Calu3 (cell line): Measurements from ENCODE around the gene RASL11B. TPM values are rescaled to one million over a fixed set of nuclear protein-coding genes. Genes with fewer than 3 reads are reported as not detected.

Experiments
- BruUV-seq: library from RNA; stranded (reverse); fragments of 400-500 nt; replicated peaks from 2 replicates; lab custom pipeline; 2021; lab: Mats Ljungman, UMichigan
- CTCF ChIA-PET: fragments of 300-600 bp; sonication (Branson Sonifier 250); formaldehyde crosslinking; loops from one replicate; lab custom pipeline; 2022; ENCODE audit warnings: antibody characterized with exemption; lab: Charles Lee
- DNase-seq: peaks from one replicate; pipeline ENCODE4 v3.0.0; 2022
- H3K27ac Mint-ChIP-seq: one replicate; pipeline ENCODE4 v1.8.0; 2022; ENCODE audit warnings: mixed read lengths; ENCODE audit not compliant: unreplicated experiment
- H3K27me3 Mint-ChIP-seq: one replicate; pipeline ENCODE4 v1.8.0; 2022; ENCODE audit warnings: mixed read lengths; ENCODE audit not compliant: unreplicated experiment
- H3K36me3 Mint-ChIP-seq: one replicate; pipeline ENCODE4 v1.8.0; 2022; ENCODE audit warnings: mild to moderate bottlenecking, moderate library complexity, mixed read lengths; ENCODE audit not compliant: insufficient read depth, unreplicated experiment
- H3K4me1 Mint-ChIP-seq: one replicate; pipeline ENCODE4 v1.8.0; 2022; ENCODE audit warnings: mild to moderate bottlenecking, low read depth, mixed read lengths; ENCODE audit not compliant: unreplicated experiment
- H3K4me3 Mint-ChIP-seq: one replicate; pipeline ENCODE4 v1.8.0; 2022; ENCODE audit warnings: mild to moderate bottlenecking, low read depth, moderate library complexity, mixed read lengths; ENCODE audit not compliant: unreplicated experiment
- H3K9me3 Mint-ChIP-seq: one replicate; pipeline ENCODE4 v1.8.0; 2022; ENCODE audit warnings: low read depth, mixed read lengths; ENCODE audit not compliant: unreplicated experiment
- CTCF ChIP-seq: fragments of 200-600 bp; IDR thresholded peaks from one replicate; pipeline ENCODE4 v1.8.0; 2022; ENCODE audit warnings: antibody characterized with exemption; ENCODE audit not compliant: unreplicated experiment
- intact Hi-C: fragments of 100-400 bp; cut with micrococcal nuclease; formaldehyde crosslinking; loops from one replicate; pipeline ENCODE4 v1.10.0; 2022; ENCODE audit not compliant: unreplicated experiment
- total RNA-seq: library from RNA; stranded (reverse); gene quantifications from 2 replicates; pipeline ENCODE4 v1.2.3, GENCODE V29; 2022

Gene RASL11B
- total RNA-seq, 1 experiment from 2014 or later: 0.64 TPM

GRCh38 chr4:52844596-52844995 is 17.5 kb upstream of the RASL11B start:
- TF ChIP-seq CTCF: no peak
- H3K36me3 Mint-ChIP-seq: no peaks in the 10 kb centered on the region
- BruUV-seq: no TSS peak

GRCh38 chr4:52846502-52846901 is 15.6 kb upstream of the RASL11B start:
- DNase-seq: no peak
- no TSS peak for BruUV-seq
- H3K27ac Mint-ChIP-seq: no peak overlapping the region
- no peaks in the 10 kb centered on the region for H3K36me3 Mint-ChIP-seq
- H3K4me3 Mint-ChIP-seq: no peak overlapping the region
- CTCF ChIA-PET: no interaction called here
- no peaks in the 10 kb centered on the region for H3K9me3 Mint-ChIP-seq
- H3K4me1 Mint-ChIP-seq: peaks cover 32% of the 10 kb centered on the region
- no peaks in the 10 kb centered on the region for H3K27me3 Mint-ChIP-seq
- intact Hi-C loops: loop anchor here (10.0 kb wide), 1 partner anchor 68 kb away; no protein-coding TSS in a partner anchor
- TF ChIP-seq CTCF: no peak

More at GRCh38 chr4:52844596-52844995, 17.5 kb upstream of the RASL11B start:
- H3K4me3 Mint-ChIP-seq: no peak overlapping the region
- DNase-seq: no peak
- peaks cover 20% of the 10 kb centered on the region for H3K4me1 Mint-ChIP-seq
- no peaks in the 10 kb centered on the region for H3K27me3 Mint-ChIP-seq
- H3K27ac Mint-ChIP-seq: no peak overlapping the region
- intact Hi-C loops: loop anchor here (10.0 kb wide), 1 partner anchor 70 kb away; no protein-coding TSS in a partner anchor
- H3K9me3 Mint-ChIP-seq: no peaks in the 10 kb centered on the region
- CTCF ChIA-PET: no interaction called here

DNA sequence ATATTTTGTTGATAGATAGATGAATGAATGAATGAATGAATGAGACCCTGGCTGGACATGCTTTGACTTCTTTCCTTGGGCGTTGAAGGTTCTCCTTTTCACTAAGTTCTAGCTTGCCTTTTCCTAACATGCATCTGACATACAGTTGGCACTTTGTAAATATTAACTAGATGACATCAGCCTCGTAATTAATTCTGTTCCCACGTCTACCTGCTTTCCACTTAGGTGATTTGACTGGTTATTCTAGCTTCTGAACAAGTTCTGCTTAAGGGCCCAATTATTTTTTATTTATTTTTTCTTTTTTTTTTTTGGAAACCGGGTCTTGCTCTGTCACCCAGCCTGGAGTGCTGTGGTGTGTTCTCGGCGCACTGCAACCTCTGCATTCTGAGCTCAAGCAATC is 13.9 kb upstream of the RASL11B start:
- Mint-ChIP-seq H3K27me3 (no peaks in the 10 kb centered on the region), H3K9me3 (no peaks in the 10 kb centered on the region), H3K36me3 (no peaks in the 10 kb centered on the region), H3K4me1 (peaks cover 32% of the 10 kb centered on the region), H3K27ac (no peak overlapping the region), H3K4me3 (no peak overlapping the region)
- TF ChIP-seq CTCF: no peak
- intact Hi-C loops: loop anchor here (10.0 kb wide), 1 partner anchor 67 kb away; no protein-coding TSS in a partner anchor
- no peak for DNase-seq
- CTCF ChIA-PET: no interaction called here
- no TSS peak for BruUV-seq

- Mint-ChIP-seq H3K4me3 (no peak overlapping the region), H3K27ac (no peak overlapping the region), H3K36me3 (no peaks in the 10 kb centered on the region), H3K4me1 (peaks cover 32% of the 10 kb centered on the region), H3K9me3 (no peaks in the 10 kb centered on the region), H3K27me3 (no peaks in the 10 kb centered on the region)
- no peak for TF ChIP-seq CTCF
- DNase-seq: no peak
- intact Hi-C loops: no loop called here
- no TSS peak for BruUV-seq
- CTCF ChIA-PET: interaction anchor here (0.7 kb wide), 1 partner anchor 16 kb away, joined by 3 read pairs; no protein-coding TSS in a partner anchor
These were observed 11.6 kb upstream of the RASL11B start for GRCh38 chr4:52850406-52851124.
